Brain microvascular endothelial cell (primary cell): ENCODE results near the gene SLC7A1.

Experiments
- DNase-seq: peaks from one replicate; pipeline ENCODE4 v3.0.0-alpha.2; 2020
- H3K27ac ChIP-seq: fragments of 250-450 bp; sonication (Bioruptor Pico); 2 replicates; pipeline ENCODE4 v1.5.1; 2020; ENCODE audit warnings: mild to moderate bottlenecking, moderate library complexity
- H3K27me3 ChIP-seq: fragments of 250-450 bp; sonication (Bioruptor Pico); replicated peaks from 2 replicates; pipeline ENCODE4 v1.5.1; 2020; ENCODE audit warnings: mild to moderate bottlenecking
- H3K36me3 ChIP-seq: fragments of 250-450 bp; sonication (Bioruptor Pico); replicated peaks from 2 replicates; pipeline ENCODE4 v1.5.1; 2020; ENCODE audit warnings: mild to moderate bottlenecking
- H3K4me3 ChIP-seq: 2 replicates; pipeline ENCODE4 v1.5.1; 2011; ENCODE audit warnings: low read depth, mild to moderate bottlenecking, control low read depth, low read length, moderate library complexity
- CTCF ChIP-seq: IDR thresholded peaks from 2 replicates; pipeline ENCODE4 v1.5.1; 2011; ENCODE audit warnings: low read depth, mild to moderate bottlenecking, moderate library complexity, low read length, control low read depth, inconsistent platforms; ENCODE audit errors: missing control alignments
- in situ Hi-C: cut with HindIII; loops from 2 replicates; pipeline ENCODE4 v1.10.0; 2017; ENCODE audit warnings: low sequenced_read_pairs, low pct_ligation_motif_present

SLC7A1 gene

GRCh38 chr13:29569253-29570050, 26.0 kb downstream of the SLC7A1 start:
- Histone ChIP-seq H3K36me3 (no peaks in the 10 kb centered on the region), H3K27me3 (no peaks in the 10 kb centered on the region), H3K4me3 (no peak overlapping the region), H3K27ac (no peak overlapping the region)
- DNase-seq = no peak
- in situ Hi-C loops = no loop called here
- TF ChIP-seq CTCF = no peak

GRCh38 chr13:29568731-29569130, 26.8 kb downstream of the SLC7A1 start:
- Histone ChIP-seq H3K27me3 (no peaks in the 10 kb centered on the region), H3K4me3 (no peak overlapping the region), H3K36me3 (no peaks in the 10 kb centered on the region), H3K27ac (no peak overlapping the region)
- no peak for DNase-seq
- no peak for TF ChIP-seq CTCF
- in situ Hi-C loops = no loop called here

- no peak for TF ChIP-seq CTCF
- no peak overlapping the region for H3K27ac ChIP-seq
- in situ Hi-C loops = no loop called here
- no peaks in the 10 kb centered on the region for H3K27me3 ChIP-seq
- H3K4me3 ChIP-seq = no peak overlapping the region
- no peak for DNase-seq
- no peaks in the 10 kb centered on the region for H3K36me3 ChIP-seq
Measured at GRCh38 chr13:29567411-29567810, 28.1 kb downstream of the SLC7A1 start.

GRCh38 chr13:29566206-29566605, 29.3 kb downstream of the SLC7A1 start:
- no peaks in the 10 kb centered on the region for H3K36me3 ChIP-seq
- DNase-seq = no peak
- no peak overlapping the region for H3K4me3 ChIP-seq
- no peaks in the 10 kb centered on the region for H3K27me3 ChIP-seq
- in situ Hi-C loops = no loop called here
- H3K27ac ChIP-seq = no peak overlapping the region
- TF ChIP-seq CTCF = no peak

GRCh38 chr13:29564818-29565217, 30.7 kb downstream of the SLC7A1 start:
- Histone ChIP-seq H3K4me3 (no peak overlapping the region), H3K27me3 (no peaks in the 10 kb centered on the region), H3K36me3 (no peaks in the 10 kb centered on the region), H3K27ac (no peak overlapping the region)
- in situ Hi-C loops = no loop called here
- TF ChIP-seq CTCF = no peak
- no peak for DNase-seq

- Histone ChIP-seq H3K27ac (no peak overlapping the region), H3K36me3 (no peaks in the 10 kb centered on the region), H3K4me3 (no peak overlapping the region), H3K27me3 (no peaks in the 10 kb centered on the region)
- in situ Hi-C loops = no loop called here
- no peak for DNase-seq
- TF ChIP-seq CTCF = no peak
Measured at GRCh38 chr13:29564373-29564772, 31.1 kb downstream of the SLC7A1 start.
